HG03280 (cell line): Measurements from ENCODE around the gene FKBP2.

Experiments
- ATAC-seq: cut with Tn5 transposase; IDR thresholded peaks from one replicate; pipeline ENCODE4 v1.9.1; 2021; ENCODE audit warnings: mild to moderate bottlenecking, moderate library complexity; ENCODE audit not compliant: unreplicated experiment

Gene FKBP2

GRCh38 chr11:64246871-64247728 is 6.2 kb downstream of the FKBP2 start, which contains the start of gene PPP1R14B:
PPP1R14B (minus strand) TSS chr11:64246943; CDS start chr11:64246673, 270 bp downstream.
- peak; percentile 39 for ATAC-seq

GRCh38 chr11:64247729-64248531 is 7.0 kb downstream of the FKBP2 start:
- no peak for ATAC-seq

- no peak for ATAC-seq
These were observed 7.7 kb downstream of the FKBP2 start for GRCh38 chr11:64248578-64248977.

GRCh38 chr11:64249038-64249437 is 8.1 kb downstream of the FKBP2 start:
- no peak for ATAC-seq

GRCh38 chr11:64249563-64250414 is 8.9 kb downstream of the FKBP2 start:
- no peak for ATAC-seq

GRCh38 chr11:64250415-64251015 is 9.6 kb downstream of the FKBP2 start:
- no peak for ATAC-seq

GRCh38 chr11:64251016-64251752 is 10.3 kb downstream of the FKBP2 start, which contains the start of gene PLCB3:
PLCB3 (plus strand) TSS chr11:64251530; CDS start chr11:64251650, 120 bp downstream.
- ATAC-seq = peak; percentile 41

GRCh38 chr11:64251753-64252002 is 10.8 kb downstream of the FKBP2 start:
- no peak for ATAC-seq

- ATAC-seq = no peak
These were observed 11.3 kb downstream of the FKBP2 start for GRCh38 chr11:64252003-64252872.

- ATAC-seq = no peak
These were observed 12.1 kb downstream of the FKBP2 start for GRCh38 chr11:64253043-64253442.

GRCh38 chr11:64253481-64253880 is 12.6 kb downstream of the FKBP2 start:
- no peak for ATAC-seq

GRCh38 chr11:64254326-64254725 is 13.4 kb downstream of the FKBP2 start:
- no peak for ATAC-seq

- ATAC-seq = no peak
These were observed 14.5 kb downstream of the FKBP2 start for GRCh38 chr11:64255135-64256128.

- no peak for ATAC-seq
These were observed 15.4 kb downstream of the FKBP2 start for GRCh38 chr11:64256300-64256699.

GRCh38 chr11:64258356-64258755 is 17.5 kb downstream of the FKBP2 start:
- no peak for ATAC-seq

GRCh38 chr11:64258946-64259532 is 18.1 kb downstream of the FKBP2 start:
- ATAC-seq = no peak

- no peak for ATAC-seq
These were observed 18.7 kb downstream of the FKBP2 start for GRCh38 chr11:64259533-64260067.
